Activated CD8-positive, alpha-beta memory T cell treated with anti-CD3 and anti-CD28 coated beads, Interleukin-2, amount 50 U/mL, for 1 hour (primary cell): ENCODE data around the gene BMERB1.
"Not testable (repeated sequence)": the region's sequence is repeated elsewhere in the genome, so short reads cannot be mapped to it uniquely, and the experiment has no call there.

Experiments
- DNase-seq: peaks from one replicate; pipeline ENCODE4 v3.0.0-alpha.2; 2020; ENCODE audit errors: extremely low read depth

Gene BMERB1

DNA sequence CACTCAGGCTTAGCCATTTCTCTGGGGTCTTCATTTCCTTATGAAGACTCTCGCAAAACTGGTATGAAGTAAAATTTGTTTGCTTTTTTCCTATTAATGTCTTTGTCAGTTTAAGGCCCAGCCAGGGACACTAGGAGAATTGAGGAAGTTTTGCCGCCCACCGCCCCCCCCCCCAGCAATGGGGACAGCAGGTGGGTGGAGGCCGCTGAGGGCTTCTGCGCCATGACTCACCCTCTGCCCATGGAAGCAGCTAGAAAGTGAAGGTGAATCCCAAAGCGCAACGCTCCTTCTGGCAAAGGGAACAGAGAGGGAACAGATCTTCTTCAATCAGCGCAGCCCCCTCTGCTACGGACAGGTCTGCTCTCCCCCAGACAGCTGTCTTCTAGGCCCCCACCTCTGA, 158.8 kb downstream of the BMERB1 start:
- no peak for DNase-seq

DNA sequence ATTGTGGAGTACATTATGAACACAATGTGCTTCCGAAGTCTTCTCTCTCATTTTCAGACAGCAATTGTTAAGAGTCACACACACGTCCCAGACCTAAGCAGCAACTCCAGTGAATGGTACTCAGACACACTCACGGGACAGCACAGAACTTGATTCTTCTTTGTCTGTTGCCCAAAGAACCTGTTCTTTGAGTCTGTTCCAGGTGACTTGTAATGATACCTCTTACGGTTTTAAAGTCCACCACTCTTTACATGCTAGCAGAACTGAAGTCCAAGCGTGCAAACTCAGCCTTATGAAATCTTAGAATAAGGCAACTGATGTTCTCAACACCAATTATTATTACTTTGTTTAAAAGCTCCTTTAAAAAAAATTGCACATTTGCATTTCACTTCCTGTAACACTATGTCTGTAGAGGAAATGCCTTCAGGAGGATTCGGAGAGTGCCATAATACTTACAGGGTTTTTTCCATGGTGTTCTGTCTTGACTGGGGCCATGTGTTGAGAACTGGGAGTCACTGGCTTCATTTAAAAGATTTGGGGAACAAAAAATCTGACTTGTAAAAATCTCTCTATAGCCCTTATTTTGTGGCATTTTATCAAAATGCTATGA, 160.4 kb downstream of the BMERB1 start:
- DNase-seq: no peak

DNA sequence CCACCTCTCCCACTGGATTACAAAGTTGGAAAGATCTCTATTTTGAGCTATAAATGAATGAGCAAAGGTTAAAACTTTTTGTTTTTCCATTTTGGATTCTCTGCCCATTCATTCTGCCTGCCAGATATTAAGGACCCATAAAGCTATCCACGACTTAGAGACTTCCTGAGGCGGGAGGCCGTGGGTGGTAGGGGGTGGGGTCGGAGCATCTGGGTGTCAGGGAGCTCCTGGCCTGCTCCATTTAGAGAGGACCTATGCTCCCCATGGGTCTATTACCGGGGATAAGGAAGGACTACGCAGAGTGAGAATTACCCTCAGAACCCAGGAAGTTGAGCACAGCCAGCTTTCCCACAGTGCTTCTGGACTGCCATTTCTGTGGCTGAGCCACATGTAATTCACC, 162.7 kb downstream of the BMERB1 start:
- DNase-seq: no peak

DNA sequence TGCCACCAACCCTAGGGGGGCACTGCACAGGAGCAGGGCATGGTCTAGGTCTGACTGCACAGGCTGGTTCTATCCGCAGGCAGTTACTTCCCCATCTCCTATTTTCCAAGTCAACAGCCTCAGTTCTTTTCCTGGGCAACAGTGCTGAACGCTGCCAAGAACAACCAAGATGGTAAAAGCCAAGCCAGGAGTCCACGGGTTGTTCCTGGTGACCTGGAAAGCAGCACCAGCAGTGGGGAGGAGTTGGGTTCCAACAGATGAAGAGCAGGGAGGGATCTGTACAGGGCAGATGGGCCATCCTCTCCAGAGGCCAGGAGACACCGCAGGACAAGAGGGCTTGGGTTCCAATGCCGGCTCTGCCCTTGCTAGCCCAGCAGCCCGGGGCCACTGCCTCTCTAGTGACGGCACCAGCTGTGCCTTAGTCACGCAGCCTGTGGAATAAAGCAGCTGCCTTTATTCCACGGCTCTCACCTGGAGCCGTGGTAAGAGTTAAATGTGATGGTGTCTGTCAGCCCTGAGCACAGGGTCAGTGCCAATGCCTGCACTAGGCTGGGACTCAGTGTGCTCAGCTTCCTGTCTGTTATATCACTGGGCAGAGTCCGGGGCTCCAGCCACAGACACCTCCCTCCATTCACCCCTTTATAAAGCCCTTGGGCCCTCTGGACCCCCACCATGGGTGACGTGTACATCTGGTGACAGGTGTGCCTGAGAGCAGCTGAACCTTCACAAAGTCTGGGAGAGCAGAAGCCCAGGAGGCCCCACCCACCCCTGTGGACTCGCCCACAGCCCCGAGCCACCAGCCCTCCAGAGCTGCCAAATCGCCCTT, 163.6 kb downstream of the BMERB1 start:
- DNase-seq: no peak

DNA sequence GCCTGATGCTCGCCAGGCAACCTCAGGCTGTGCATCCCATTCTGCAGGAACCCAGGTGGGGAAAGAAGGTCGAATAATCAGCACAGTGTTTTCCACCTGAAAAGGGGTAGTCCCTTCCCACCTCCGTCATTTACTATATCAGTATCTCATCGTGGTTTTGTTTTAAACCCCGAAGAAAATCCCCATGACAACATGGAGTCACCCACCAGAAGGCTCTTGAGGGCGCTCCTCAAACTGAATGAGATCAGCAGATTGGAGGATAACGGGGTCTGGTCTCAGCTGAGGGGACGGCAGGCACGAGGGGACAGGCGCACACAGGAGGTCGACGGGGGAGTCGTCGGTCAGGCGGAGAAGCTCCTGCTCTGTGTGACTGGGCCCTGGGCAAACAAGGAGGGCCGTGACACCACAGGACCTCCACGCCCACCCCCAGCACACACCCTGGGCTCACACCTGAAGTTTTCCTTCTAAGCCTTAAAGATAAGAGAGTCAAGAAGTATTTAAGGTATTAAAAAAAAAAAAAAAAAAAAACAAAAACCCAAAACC, 164.3 kb downstream of the BMERB1 start:
- DNase-seq: no peak

DNA sequence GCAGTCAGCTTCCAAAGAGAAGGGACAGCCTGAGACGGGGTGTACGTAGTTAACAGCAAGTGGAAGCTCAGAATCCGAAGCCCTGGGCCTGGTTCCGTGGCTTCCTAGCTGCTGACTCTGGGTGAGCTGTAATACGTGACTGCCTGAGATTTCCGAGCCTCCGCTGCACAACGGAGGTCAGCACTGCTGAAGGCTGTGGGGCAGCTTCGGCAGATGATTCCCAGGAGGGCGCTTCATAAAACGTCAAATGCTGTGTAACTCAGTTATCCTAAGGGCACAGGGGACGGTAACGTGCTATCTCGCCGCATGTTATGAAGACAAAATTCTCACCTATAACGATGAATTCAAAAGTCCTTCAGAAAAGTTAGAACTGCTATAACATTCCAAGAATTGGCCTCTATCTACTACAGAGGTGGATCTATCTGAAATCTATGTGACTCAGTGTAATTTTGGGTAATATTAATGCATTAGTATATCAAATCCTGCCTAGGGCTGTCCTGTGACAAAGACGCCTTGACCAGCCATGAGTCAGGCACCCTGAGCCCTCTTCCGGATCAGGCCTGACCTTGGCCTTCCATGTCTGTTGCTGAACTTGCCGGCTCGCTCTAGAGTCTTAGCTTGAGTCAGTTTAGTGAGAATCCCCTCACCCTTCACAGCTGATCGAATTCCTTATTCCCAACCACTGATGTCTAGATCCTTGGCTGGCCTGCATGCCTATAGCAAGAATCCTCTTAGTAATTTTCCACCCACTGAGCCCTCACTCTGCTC, 165.1 kb downstream of the BMERB1 start:
- DNase-seq: no peak

DNA sequence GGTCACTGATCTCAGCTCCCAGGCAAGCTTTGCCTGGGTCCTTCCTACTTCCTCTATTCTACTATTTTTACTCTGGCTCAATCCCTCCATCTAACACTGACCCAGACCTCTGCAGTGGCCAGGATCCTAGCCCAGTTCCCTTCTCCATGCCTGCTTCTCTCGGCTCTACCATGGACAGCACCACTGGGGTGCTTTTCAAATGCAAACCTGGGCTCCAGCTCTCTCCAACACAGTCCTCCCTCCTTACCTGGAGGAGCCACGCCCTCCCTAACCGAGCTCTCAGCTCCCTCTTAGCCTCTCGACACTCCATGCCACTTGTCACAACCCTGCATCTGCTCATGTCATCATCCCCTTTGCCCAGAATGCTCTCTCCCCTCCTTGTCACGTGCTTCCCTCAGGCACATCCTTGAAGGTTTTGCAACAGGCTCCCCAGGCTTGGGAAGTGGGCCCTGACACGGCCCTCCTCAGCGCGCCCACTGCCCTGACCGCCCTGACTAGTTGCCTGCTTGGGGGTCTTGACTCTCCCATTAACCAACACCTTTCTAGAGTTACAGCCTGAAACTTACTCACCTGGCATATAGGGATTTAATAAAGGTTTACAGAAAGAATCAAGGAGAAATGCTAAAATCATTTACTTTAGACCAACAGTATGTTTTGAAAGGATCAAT, 167.0 kb downstream of the BMERB1 start:
- no peak for DNase-seq

DNA sequence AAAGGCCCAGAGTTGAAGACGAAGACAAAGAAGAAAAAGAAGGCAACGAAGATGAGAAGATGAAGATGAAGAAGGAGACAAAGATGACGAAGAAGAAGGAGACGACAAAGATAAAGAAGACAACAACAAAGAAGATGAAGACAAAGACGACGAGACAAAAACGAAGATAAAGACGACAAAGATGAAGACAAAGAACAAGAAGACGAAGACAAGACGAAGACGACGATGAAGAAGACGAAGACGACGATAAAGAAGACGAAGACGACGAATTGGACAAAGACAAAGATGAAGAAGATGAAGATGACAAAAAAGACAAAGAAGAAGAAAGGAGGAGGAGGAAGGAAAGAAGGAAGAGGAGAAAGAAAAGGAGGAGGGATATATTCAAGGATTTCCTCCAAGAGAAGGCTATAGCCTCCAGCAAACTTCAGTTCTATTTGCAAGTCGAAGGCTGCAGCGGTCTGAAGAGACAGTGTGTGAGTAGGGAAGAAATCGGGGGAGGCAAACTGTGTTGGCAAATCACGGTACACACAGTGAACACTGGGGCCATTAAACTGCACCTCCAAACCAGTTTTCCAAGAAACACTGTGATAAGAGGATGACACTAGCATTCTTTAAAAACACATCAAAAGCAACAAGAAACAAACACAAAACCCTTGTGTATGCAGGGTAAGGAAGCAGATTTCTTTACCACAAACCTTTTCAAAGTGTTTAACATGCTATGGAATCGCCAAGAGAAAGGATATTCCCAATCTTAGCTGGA, 168.1 kb downstream of the BMERB1 start:
- no peak for DNase-seq

DNA sequence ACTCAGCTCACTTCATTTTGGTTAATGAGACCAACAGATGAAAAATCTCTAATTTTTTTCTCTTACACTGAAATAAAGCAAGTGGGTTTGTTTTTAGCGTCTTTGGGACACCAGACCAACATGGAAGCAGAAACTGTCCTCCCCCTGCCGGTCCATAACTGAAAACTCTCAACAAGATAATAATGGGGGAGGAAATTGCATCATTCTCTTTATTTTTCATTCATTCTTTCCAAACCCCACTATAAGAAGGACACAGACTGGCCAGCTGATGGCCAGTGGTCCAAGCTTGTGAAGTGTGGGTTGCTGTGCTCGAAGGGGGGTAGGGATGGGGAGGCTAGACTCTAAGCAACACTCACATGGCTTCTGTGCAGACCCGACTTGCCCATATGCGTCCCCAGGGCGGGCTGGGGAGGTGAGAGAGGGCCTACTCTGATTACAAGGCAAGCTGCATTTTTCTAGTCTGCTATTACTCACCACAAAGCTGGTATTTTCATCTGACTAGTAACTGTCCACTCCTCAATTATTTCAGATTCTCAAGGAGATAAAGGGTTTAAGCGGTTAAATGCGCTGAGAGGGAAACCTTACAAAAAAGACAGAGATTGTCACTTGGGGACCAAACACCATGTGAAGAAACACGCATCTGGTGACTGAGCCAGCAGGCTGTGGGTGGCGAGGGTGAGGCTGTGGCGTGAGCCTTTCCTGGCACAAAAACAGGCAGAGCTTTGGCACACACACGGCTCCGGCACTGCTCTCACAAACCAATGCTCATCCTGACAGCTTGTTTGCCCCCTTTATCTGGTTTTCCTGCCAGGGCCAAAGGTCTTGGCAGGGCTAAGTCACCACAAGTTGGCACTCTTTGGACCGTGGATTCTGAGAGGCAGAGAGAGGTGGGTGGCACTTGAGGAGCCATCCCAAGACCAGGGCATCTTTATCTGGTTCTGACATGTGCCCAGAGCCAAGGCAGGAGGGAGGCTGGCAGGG, 170.4 kb downstream of the BMERB1 start:
- DNase-seq: no peak

DNA sequence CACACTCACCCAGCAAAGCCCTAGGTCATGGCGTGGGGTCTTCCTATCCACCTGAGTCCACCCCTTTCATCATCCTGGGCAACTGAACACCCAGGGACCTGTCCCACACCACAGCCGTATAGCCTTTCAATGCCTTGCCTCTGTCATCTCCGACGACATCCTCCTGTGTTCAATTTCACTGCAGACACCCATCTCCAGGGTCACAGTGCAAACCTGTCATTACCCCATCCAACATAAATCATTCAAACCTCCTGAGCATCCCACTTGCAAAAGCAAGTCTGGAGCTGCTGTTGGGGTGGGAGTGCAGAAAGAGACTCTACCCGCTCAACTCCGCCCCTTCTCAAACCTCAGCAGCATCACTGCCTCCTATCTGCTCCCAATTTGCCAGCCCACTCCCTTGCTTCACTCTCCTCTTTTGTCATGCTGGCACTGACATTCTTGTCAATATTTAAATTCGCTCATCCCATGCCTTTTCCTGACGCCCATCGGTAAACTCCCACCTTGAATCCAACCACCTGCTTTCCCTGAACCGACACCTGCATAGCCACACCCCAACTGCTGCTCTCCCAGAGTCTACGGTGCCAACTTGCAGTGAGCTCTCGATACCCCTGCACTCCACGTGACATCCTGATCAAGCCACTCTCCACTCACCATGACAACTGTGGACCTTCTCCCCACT, 171.6 kb downstream of the BMERB1 start:
- no peak for DNase-seq

DNA sequence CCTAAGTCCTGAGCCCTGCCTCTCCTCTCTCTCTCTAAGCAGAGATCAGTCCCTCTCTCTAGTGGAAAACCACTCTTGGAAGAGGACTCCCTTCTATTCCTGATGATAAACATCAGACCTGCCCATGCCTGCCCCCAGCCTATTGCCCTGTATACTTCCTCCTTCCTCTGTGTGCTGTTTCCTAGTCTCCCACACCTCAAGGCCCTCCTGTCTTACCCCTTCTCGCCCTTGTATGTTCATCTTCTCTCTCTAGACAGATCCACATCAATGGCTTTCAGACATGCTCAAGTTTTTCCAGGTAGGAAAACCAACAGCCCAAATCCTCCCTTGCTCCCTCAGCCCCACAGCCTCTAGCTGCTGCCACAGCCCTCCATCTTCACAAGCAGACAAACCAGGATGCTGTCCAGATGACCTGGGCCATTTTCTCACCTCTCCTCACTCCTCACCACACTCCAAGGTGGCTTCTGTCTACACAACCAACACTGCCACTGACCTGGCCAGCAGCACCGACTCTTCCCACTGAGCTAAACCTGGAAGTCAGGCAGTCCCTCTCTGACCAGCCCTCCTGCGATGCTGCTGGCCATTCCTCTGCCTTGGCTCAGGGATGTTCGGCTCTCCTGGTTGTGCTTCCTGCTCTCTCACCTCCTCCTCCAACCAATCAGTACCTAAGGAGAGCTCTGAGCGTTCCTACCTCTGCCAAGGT, 172.3 kb downstream of the BMERB1 start:
- DNase-seq: no peak

DNA sequence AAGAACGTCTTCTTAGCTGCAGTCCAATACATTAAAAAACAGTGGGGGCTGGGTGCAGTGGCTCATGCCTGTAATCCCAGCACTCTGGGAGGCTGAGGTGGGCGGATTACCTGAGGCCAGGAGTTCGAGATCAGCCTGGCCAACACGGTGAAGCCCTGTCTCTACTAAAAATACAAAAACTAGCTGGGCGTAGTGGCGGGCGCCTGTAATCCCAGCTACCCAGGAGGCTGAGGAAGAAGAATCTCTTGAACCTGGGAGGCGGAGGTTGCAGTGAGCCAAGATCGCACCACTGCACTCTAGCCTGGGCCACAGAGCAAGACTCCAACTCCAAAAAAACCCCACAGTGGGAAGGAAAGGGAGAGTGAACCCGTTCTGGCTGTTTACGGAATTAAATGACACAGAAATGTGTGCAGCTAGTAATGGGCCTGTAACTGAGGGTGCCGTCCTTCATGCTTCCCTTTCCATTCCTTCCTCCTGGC, 172.9 kb downstream of the BMERB1 start:
- not testable (repeated sequence) for DNase-seq

DNA sequence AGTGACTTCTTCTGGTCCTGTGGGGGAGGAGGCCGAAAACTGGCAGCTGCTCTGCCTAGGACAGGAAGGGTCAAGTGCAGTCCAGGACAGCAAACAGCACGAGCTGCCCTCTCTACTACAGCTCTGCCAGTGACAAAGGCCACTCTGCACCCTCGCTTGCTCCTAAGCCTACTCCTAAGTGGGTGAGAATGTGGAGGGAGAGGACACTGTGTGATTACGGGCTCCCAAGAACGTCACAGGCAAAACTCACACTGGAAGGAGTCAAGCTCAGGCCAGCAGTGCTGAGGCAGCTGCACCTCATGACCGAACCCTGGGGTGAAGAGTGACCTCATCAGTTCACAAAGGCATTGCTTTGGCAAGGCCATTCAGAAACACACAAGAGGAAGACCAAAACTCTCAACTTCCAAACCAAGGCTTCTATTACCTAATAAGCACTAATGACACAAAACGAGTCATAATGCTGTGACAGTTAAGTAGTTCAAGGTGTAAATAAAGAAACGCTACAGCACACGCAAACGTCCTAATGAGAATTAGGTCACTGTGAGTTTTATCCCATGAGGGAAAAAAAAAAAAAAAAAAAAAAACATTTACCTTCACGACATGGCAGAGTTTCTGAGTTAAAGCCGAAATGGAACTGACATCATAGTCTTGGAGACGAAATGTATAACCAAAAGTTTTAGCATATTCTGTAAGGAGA, 173.5 kb downstream of the BMERB1 start:
- DNase-seq: no peak

DNA sequence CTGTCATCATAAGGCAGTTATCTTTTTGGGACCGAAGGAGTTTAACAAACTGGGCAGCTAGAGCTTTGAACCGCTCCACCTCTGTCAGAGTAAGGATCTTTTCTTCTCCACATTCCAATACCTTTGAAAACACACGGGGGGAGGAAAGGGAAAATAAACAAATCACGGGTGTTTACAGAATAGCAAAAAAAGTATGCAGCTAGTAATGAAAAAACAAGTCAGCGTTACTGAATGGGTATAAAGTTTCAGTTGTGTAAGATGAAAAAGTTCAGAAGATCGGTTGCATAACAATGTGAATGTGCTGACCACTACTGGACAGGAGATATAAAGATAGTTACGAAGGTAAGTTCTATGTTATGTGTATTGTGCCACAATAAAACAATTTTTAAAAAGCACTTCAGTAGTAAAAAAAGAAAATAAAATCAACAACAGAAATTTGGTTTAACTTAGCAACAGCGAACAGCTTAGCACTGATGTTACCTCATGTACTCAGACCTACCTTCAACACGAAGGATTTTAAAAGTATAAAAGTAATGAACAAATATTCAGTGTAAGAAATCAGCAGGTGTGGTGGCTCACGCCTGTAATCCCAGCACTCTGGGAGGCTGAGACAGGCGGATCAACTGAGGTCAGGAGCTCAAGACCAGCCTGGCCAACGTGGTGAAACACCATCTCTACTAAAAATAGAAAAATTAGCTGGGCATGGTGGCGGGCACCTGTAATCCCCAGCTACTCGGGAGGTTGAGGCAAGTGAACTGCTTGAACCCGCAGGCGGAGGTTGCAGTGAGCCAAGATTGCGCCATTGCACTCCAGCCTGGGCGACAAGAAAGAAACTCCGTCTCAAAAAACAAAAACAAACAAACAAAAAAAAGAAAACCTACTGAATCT, 174.3 kb downstream of the BMERB1 start:
- DNase-seq: no peak

DNA sequence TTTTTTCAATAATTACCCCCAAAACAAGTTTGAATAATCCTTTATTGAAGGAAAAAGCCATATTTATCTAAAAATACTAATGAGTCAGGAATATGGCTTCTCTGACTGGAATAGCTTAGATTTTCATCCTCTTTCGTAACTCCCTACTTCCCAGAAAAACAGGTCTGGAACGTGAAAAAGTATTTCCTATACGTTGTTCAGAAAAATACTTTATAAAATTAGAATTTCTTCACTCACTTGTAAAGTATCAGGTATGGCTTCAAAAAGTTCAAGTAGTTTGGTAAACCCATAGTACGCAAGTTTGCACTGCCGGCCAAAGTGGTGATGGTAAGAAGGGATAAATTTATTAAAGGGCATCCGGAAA, 174.9 kb downstream of the BMERB1 start:
- DNase-seq: no peak

DNA sequence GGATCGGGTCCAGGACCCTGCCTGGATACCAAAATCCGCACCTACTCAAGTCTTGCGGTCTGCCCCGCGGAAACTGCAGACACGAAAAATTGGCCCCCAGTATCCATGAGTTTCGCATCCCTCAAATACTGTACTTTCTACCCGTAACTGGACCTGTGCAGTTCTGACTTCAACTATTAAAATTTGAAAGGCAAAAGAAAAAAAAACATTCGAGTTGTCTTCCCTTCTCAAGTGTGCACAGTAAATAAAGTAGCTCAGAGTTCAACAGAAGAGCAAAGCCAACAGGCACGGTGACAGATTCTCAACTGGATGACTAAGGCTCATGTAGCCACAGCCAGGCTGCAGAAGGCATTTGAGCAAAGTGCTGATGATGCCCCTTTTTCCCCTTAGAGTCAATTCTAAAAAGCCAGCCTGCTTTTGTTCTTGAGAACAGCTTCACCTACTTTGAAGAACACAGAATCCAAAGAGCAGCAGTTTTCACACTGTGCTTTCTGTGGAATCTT, 176.0 kb downstream of the BMERB1 start:
- no peak for DNase-seq

DNA sequence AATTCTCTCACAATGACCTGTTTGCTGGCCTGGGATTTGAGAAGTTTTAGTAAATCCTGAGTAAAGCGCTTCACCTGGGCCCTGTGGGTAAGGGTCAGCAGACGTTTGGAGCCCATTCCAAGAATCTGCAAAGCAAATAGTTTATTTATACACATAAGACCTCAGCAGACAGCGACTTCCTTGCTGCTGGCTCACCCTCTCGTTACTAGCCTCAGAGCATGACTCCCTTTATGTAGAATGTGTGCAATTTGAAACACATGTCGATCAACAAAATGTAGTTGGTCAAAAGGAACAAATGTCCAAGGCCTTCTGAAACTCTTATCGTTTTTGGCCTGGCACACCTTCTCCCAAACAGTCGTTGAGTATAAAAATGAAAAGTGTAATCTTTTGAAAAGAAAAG, 177.2 kb downstream of the BMERB1 start:
- DNase-seq: no peak
